ENCODE measurements around the gene PPP2R3B. TPM values are rescaled to one million over a fixed set of nuclear protein-coding genes. Genes with fewer than 3 reads are reported as not detected.

PPP2R3B gene
- total RNA-seq, 1 donor from 2014 or later: 30.5 TPM

DNA sequence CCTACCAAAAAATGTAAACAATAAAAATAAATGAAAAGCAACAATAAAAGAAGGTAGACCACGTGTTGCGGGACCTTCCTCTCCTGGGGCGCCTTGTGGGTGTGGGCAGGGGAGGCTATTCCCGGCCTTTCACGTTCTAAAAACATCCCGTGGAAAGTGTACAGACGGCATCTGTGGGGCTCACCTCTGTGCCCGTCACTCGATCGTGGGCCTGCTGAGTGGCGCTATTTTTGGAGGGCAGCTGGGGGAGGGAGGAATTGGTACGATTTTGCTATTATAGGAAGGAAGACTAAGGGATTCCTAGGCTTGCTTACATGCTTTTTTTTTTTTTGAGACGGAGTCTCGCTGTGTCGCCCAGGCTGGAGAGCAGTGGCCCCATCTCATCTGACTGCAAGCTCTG is 13.6 kb upstream of the PPP2R3B start:
- H3K36me3 Mint-ChIP-seq (ENCODE audit: low read depth): no peaks in the 10 kb centered on the region
- DNase-seq (ENCODE audit: low spot score): no peak
- no peaks in the 10 kb centered on the region for H3K9me3 Mint-ChIP-seq (ENCODE audit: low read depth)
- H3K4me3 Mint-ChIP-seq (ENCODE audit: unreplicated experiment): no peak overlapping the region
- H3K27me3 Mint-ChIP-seq (ENCODE audit: low read depth): no peaks in the 10 kb centered on the region
- H3K4me1 Mint-ChIP-seq (ENCODE audit: low read depth): peaks cover 11% of the 10 kb centered on the region
- TF ChIP-seq, protein P1, sequence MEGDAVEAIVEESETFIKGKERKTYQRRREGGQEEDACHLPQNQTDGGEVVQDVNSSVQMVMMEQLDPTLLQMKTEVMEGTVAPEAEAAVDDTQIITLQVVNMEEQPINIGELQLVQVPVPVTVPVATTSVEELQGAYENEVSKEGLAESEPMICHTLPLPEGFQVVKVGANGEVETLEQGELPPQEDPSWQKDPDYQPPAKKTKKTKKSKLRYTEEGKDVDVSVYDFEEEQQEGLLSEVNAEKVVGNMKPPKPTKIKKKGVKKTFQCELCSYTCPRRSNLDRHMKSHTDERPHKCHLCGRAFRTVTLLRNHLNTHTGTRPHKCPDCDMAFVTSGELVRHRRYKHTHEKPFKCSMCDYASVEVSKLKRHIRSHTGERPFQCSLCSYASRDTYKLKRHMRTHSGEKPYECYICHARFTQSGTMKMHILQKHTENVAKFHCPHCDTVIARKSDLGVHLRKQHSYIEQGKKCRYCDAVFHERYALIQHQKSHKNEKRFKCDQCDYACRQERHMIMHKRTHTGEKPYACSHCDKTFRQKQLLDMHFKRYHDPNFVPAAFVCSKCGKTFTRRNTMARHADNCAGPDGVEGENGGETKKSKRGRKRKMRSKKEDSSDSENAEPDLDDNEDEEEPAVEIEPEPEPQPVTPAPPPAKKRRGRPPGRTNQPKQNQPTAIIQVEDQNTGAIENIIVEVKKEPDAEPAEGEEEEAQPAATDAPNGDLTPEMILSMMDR (IDR thresholded peaks at IDR 0.05): no peak
- no peak overlapping the region for H3K27ac Mint-ChIP-seq (ENCODE audit: unreplicated experiment)

DNA sequence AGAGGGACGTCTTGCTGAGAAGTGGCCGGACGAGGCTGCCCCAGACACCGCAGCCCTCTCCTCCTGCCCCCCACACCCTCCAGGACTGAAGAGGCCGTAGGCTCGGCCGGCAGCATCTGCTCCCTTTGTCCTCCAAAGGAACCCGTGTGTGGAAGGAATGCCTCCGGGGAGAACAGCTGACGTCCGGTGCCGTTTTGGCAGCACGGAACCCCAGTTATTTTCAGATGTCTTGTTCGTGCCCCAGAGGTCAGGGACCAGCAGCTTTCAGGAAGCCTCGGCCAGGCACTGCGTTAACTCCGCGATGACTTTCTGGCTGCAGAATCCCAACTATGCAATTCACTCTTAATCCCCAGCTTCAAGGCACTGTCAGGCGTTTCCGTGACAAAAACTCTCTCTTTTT is 10.9 kb upstream of the PPP2R3B start:
- Mint-ChIP-seq H3K27ac (ENCODE audit: unreplicated experiment) (peak overlapping the region; percentile 95), H3K9me3 (ENCODE audit: low read depth) (no peaks in the 10 kb centered on the region), H3K4me3 (ENCODE audit: unreplicated experiment) (peak overlapping the region; percentile 65), H3K27me3 (ENCODE audit: low read depth) (no peaks in the 10 kb centered on the region), H3K4me1 (ENCODE audit: low read depth) (peaks cover 11% of the 10 kb centered on the region), H3K36me3 (ENCODE audit: low read depth) (no peaks in the 10 kb centered on the region)
- TF ChIP-seq, protein P1 (IDR thresholded peaks at IDR 0.05): no peak
- no peak for DNase-seq (ENCODE audit: low spot score)

DNA sequence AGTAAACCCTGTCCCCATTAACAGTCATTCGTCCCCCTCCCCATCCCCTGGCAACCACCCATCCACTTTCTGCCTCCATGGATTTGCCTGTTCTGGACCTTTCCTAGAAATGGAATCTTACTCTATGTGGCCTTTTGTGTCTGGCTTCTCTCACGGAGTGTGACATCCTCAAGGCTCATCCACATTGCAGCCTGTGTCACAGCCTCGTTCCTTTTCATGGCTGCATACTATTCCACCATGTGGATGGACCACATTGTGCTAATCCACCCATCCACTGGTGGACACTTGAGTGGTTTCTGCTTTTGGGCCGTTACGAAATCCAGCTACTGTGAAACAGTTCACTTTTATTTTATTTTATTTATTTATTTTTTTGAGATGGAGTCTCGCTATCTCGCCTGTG is 8.1 kb upstream of the PPP2R3B start:
- no peaks in the 10 kb centered on the region for H3K36me3 Mint-ChIP-seq (ENCODE audit: low read depth)
- DNase-seq (ENCODE audit: low spot score): no peak
- H3K4me1 Mint-ChIP-seq (ENCODE audit: low read depth): peaks cover 11% of the 10 kb centered on the region
- no peaks in the 10 kb centered on the region for H3K9me3 Mint-ChIP-seq (ENCODE audit: low read depth)
- TF ChIP-seq, protein P1 (IDR thresholded peaks at IDR 0.05): no peak
- H3K4me3 Mint-ChIP-seq (ENCODE audit: unreplicated experiment): no peak overlapping the region
- no peak overlapping the region for H3K27ac Mint-ChIP-seq (ENCODE audit: unreplicated experiment)
- no peaks in the 10 kb centered on the region for H3K27me3 Mint-ChIP-seq (ENCODE audit: low read depth)

DNA sequence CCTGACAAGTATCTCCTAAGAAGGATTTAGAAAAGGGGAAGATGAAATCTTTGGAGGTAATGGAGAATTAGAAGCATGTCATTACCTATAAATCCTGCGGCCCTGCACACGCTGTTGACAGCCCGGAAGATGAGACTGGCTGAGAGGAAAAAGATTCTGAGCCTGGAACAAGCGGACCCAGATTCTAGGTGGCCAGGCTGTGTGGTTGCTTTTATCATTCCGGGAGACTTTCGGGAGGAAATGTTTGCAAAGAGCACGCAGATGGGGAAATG is 5.8 kb upstream of the PPP2R3B start:
- no peaks in the 10 kb centered on the region for H3K9me3 Mint-ChIP-seq (ENCODE audit: low read depth)
- H3K4me1 Mint-ChIP-seq (ENCODE audit: low read depth): peaks cover 8% of the 10 kb centered on the region
- H3K36me3 Mint-ChIP-seq (ENCODE audit: low read depth): no peaks in the 10 kb centered on the region
- H3K27ac Mint-ChIP-seq (ENCODE audit: unreplicated experiment): no peak overlapping the region
- H3K4me3 Mint-ChIP-seq (ENCODE audit: unreplicated experiment): no peak overlapping the region
- no peaks in the 10 kb centered on the region for H3K27me3 Mint-ChIP-seq (ENCODE audit: low read depth)
- TF ChIP-seq, protein P1 (IDR thresholded peaks at IDR 0.05): no peak
- DNase-seq (ENCODE audit: low spot score): no peak

DNA sequence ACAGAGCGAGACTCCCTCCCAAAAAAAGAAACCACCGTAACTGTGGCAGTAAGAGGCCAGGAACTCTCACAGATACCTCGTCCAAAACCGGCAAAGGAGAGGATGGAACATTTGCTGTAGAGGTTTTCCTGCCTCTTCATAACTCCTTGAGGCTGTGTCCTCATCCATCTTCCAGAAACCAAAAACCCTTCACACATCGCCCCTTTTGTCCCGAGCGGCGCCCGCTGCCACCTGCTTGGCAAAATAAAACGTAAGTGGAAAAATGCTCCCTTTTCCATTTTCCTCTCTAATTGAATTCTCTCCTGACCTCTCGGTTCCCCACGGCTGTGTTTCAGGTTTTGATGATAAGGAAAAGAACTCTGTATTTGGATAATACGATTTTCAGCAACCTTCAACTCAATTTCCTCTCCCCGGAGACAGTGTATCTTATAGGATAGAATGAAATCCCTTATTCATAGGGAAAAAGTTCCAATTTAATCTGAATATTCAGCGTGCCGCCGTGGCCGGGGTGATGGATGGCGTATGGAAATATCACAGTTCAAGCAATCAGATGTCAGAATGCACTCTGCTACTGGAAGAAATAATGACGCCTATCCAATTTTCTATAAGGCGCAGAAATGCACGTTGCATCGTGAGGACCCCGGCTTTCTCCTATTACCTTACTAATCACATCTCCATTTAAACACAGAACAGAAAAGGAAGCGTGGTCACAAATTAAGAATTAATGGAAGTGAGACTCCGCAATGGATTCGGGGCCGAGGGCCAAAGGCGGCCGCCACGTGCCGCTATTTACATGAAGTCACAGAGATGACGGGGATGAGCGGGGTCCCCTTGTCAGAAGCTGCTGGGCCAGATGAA is 5.2 kb upstream of the PPP2R3B start:
- H3K4me1 Mint-ChIP-seq (ENCODE audit: low read depth): peaks cover 12% of the 10 kb centered on the region
- H3K27me3 Mint-ChIP-seq (ENCODE audit: low read depth): no peaks in the 10 kb centered on the region
- no peak for DNase-seq (ENCODE audit: low spot score)
- H3K9me3 Mint-ChIP-seq (ENCODE audit: low read depth): no peaks in the 10 kb centered on the region
- no peak overlapping the region for H3K4me3 Mint-ChIP-seq (ENCODE audit: unreplicated experiment)
- H3K27ac Mint-ChIP-seq (ENCODE audit: unreplicated experiment): no peak overlapping the region
- H3K36me3 Mint-ChIP-seq (ENCODE audit: low read depth): no peaks in the 10 kb centered on the region
- TF ChIP-seq, protein P1 (IDR thresholded peaks at IDR 0.05): no peak
